Smooth muscle cell (in vitro differentiated cells): ENCODE data around the gene RIMS3. TPM values are rescaled to one million over a fixed set of nuclear protein-coding genes. Genes with fewer than 3 reads are reported as not detected.

Experiments used
- DNase-seq: peaks from one replicate; lab custom pipeline; 2025; ENCODE audit not compliant: unreplicated experiment; lab: John Stamatoyannopoulos, UW
- H2AFZ ChIP-seq: fragments of 200-600 bp; sonication (generic); 2 replicates; pipeline ENCODE4 v1.6.0; 2016; ENCODE audit warnings: antibody characterized with exemption, low read depth, mild to moderate bottlenecking
- H3F3A ChIP-seq: fragments of 200-600 bp; sonication (generic); 2 replicates; pipeline ENCODE4 v1.6.0; 2017; ENCODE audit warnings: antibody characterized with exemption, low read depth
- H3K27ac ChIP-seq: fragments of 200-600 bp; sonication (generic); 2 replicates; pipeline ENCODE4 v1.5.1; 2016; ENCODE audit warnings: low read depth, mild to moderate bottlenecking
- H3K27me3 ChIP-seq: fragments of 200-600 bp; sonication (generic); 2 replicates; pipeline ENCODE4 v1.6.1; 2016; ENCODE audit warnings: low read depth, mild to moderate bottlenecking
- H3K36me3 ChIP-seq: fragments of 200-600 bp; sonication (generic); 2 replicates; pipeline ENCODE4 v1.5.1; 2016; ENCODE audit warnings: low read depth
- H3K4me1 ChIP-seq: fragments of 200-600 bp; sonication (generic); 2 replicates; pipeline ENCODE4 v1.5.1; 2016; ENCODE audit warnings: low read depth
- H3K4me2 ChIP-seq: fragments of 200-600 bp; sonication (generic); 2 replicates; pipeline ENCODE4 v1.6.0; 2016; ENCODE audit warnings: mild to moderate bottlenecking
- H3K4me3 ChIP-seq: fragments of 200-600 bp; sonication (generic); 2 replicates; pipeline ENCODE4 v1.5.1; 2016; ENCODE audit warnings: mild to moderate bottlenecking
- H3K79me2 ChIP-seq: fragments of 200-600 bp; sonication (generic); 2 replicates; pipeline ENCODE4 v1.6.0; 2016; ENCODE audit warnings: low read depth, mild to moderate bottlenecking
- H3K9ac ChIP-seq: fragments of 200-600 bp; sonication (generic); 2 replicates; pipeline ENCODE4 v1.6.0; 2016; ENCODE audit warnings: low read depth
- H3K9me3 ChIP-seq: fragments of 200-600 bp; sonication (generic); replicated peaks from 2 replicates; pipeline ENCODE4 v1.5.1; 2016; ENCODE audit warnings: low read depth
- H4K20me1 ChIP-seq: fragments of 200-600 bp; sonication (generic); 2 replicates; pipeline ENCODE4 v1.6.0; 2016; ENCODE audit warnings: low read depth
- CTCF ChIP-seq: fragments of 200-600 bp; sonication (generic); IDR thresholded peaks from 2 replicates; pipeline ENCODE4 v1.5.1; 2017; ENCODE audit warnings: borderline replicate concordance, mild to moderate bottlenecking, antibody characterized with exemption; ENCODE audit not compliant: insufficient read depth, poor library complexity, severe bottlenecking
- WGBS: methylation state at CpG from one replicate; pipeline ENCODE4 v1.1.7; 2016; ENCODE audit warnings: low lambda C conversion rate; 5-methylcytosine and 5-hydroxymethylcytosine counted together
- polyA plus RNA-seq: library from polyadenylated mRNA; unstranded; fragments of >200 nt; fragmentation: Nextera tagmentation; extraction: Ambion mirVana; gene quantifications from 2 replicates; pipeline ENCODE4 v1.2.1, GENCODE V29; 2016
- total RNA-seq: library from RNA; depleted of rRNA; stranded (reverse); fragments of >200 nt; gene quantifications from 2 replicates; pipeline ENCODE4 v1.2.3, GENCODE V29; 2014

The RIMS3 gene
- total and polyA plus RNA-seq, 2 experiments from 2014 or later = 0.33 to 2.6 TPM

GRCh38 chr1:40627987-40628902, 37.2 kb downstream of the RIMS3 start:
- Histone ChIP-seq H3K4me1 (no peaks in the 10 kb centered on the region), H2AFZ (no peak overlapping the region), H3K27me3 (no peaks in the 10 kb centered on the region), H3K4me2 (no peak overlapping the region), H3K79me2 (no peaks in the 10 kb centered on the region), H3K9ac (no peak overlapping the region), H3F3A (no peaks in the 10 kb centered on the region), H4K20me1 (no peaks in the 10 kb centered on the region), H3K36me3 (no peaks in the 10 kb centered on the region), H3K27ac (no peak overlapping the region), H3K4me3 (no peak overlapping the region), H3K9me3 (no peaks in the 10 kb centered on the region)
- no peak for TF ChIP-seq CTCF
- no peak for DNase-seq
- 89% methylated on average over 9 of the region's 9 CpGs for WGBS

GRCh38 chr1:40626383-40626770, 39.1 kb downstream of the RIMS3 start:
- Histone ChIP-seq H3K36me3 (no peaks in the 10 kb centered on the region), H3F3A (no peaks in the 10 kb centered on the region), H3K4me2 (no peak overlapping the region), H3K27me3 (no peaks in the 10 kb centered on the region), H3K79me2 (no peaks in the 10 kb centered on the region), H4K20me1 (no peaks in the 10 kb centered on the region), H3K4me3 (no peak overlapping the region), H3K9me3 (no peaks in the 10 kb centered on the region), H2AFZ (no peak overlapping the region), H3K4me1 (no peaks in the 10 kb centered on the region), H3K27ac (no peak overlapping the region), H3K9ac (no peak overlapping the region)
- DNase-seq = no peak
- WGBS = 96% methylated on average over 10 of the region's 10 CpGs
- TF ChIP-seq CTCF = no peak

GRCh38 chr1:40625476-40626382, 39.8 kb downstream of the RIMS3 start:
- no peaks in the 10 kb centered on the region for H4K20me1 ChIP-seq
- H3K27ac ChIP-seq = no peak overlapping the region
- no peaks in the 10 kb centered on the region for H3K36me3 ChIP-seq
- H3K9ac ChIP-seq = no peak overlapping the region
- no peak overlapping the region for H2AFZ ChIP-seq
- H3K79me2 ChIP-seq = no peaks in the 10 kb centered on the region
- H3F3A ChIP-seq = no peaks in the 10 kb centered on the region
- no peak overlapping the region for H3K4me3 ChIP-seq
- DNase-seq = no peak
- no peaks in the 10 kb centered on the region for H3K27me3 ChIP-seq
- WGBS = 84% methylated on average over 18 of the region's 18 CpGs
- no peak overlapping the region for H3K4me2 ChIP-seq
- H3K9me3 ChIP-seq = no peaks in the 10 kb centered on the region
- no peak for TF ChIP-seq CTCF
- H3K4me1 ChIP-seq = no peaks in the 10 kb centered on the region
